GM19240 (cell line): ENCODE measurements around the gene SMARCB1.

ENCODE experiments used
- DNase-seq: peaks from one replicate; pipeline ENCODE4 v3.0.0; 2011; ENCODE audit warnings: low spot score; ENCODE audit not compliant: insufficient read length

Gene SMARCB1

GRCh38 chr22:23762842-23763578, 23.8 kb upstream of the SMARCB1 start, which contains the start of gene C22orf15:
Gene C22orf15, plus strand, starts transcription at chr22:23762990. Its CDS starts 317 bp downstream, at chr22:23763307.
- DNase-seq = no peak

GRCh38 chr22:23763579-23763945, 23.2 kb upstream of the SMARCB1 start:
- DNase-seq = no peak

- DNase-seq = no peak
Measured at GRCh38 chr22:23763954-23764353, 22.8 kb upstream of the SMARCB1 start.

GRCh38 chr22:23764899-23765881, 21.6 kb upstream of the SMARCB1 start:
- no peak for DNase-seq

GRCh38 chr22:23767303-23767672, 19.5 kb upstream of the SMARCB1 start:
- no peak for DNase-seq

GRCh38 chr22:23767673-23768548, 18.9 kb upstream of the SMARCB1 start, which contains the start of gene CHCHD10:
Gene CHCHD10, minus strand, starts transcription at chr22:23767972. Its CDS starts 98 bp downstream, at chr22:23767874.
- peak; percentile 74 for DNase-seq

- DNase-seq = no peak
Measured at GRCh38 chr22:23769321-23769965, 17.3 kb upstream of the SMARCB1 start.

- no peak for DNase-seq
Measured at GRCh38 chr22:23772315-23772648, 14.5 kb upstream of the SMARCB1 start.

GRCh38 chr22:23772649-23773473, 13.9 kb upstream of the SMARCB1 start, which contains the start of gene MMP11:
Gene MMP11, plus strand, starts transcription at chr22:23772849. Its CDS starts 22 bp downstream, at chr22:23772871.
- no peak for DNase-seq

- DNase-seq = no peak
Measured at GRCh38 chr22:23773483-23774113, 13.2 kb upstream of the SMARCB1 start.

- no peak for DNase-seq
Measured at GRCh38 chr22:23774114-23774921, 12.4 kb upstream of the SMARCB1 start.

GRCh38 chr22:23774922-23775436, 11.8 kb upstream of the SMARCB1 start:
- no peak for DNase-seq

- no peak for DNase-seq
Measured at GRCh38 chr22:23775779-23776375, 10.9 kb upstream of the SMARCB1 start.

GRCh38 chr22:23777776-23778576, 8.8 kb upstream of the SMARCB1 start:
- DNase-seq = no peak

GRCh38 chr22:23778577-23778900, 8.2 kb upstream of the SMARCB1 start:
- no peak for DNase-seq

GRCh38 chr22:23779083-23779482, 7.7 kb upstream of the SMARCB1 start:
- no peak for DNase-seq

GRCh38 chr22:23779731-23780130, 7.0 kb upstream of the SMARCB1 start:
- DNase-seq = no peak
